Activated naive CD8-positive, alpha-beta T cell treated with anti-CD3 and anti-CD28 coated beads for 36 hours (primary cell): ENCODE results near the gene C19orf38. TPM values are rescaled to one million over a fixed set of nuclear protein-coding genes. Genes with fewer than 3 reads are reported as not detected.

ENCODE experiments used
- DNase-seq: peaks from one replicate; pipeline ENCODE4 v3.0.0; 2021
- H3K27ac Mint-ChIP-seq: one replicate; pipeline ENCODE4 v1.8.0; 2022; ENCODE audit warnings: mild to moderate bottlenecking, moderate library complexity, mixed read lengths
- H3K27me3 Mint-ChIP-seq: one replicate; pipeline ENCODE4 v1.8.0; 2022; ENCODE audit warnings: mild to moderate bottlenecking, mixed read lengths
- H3K36me3 Mint-ChIP-seq: one replicate; pipeline ENCODE4 v1.8.0; 2021; ENCODE audit warnings: mild to moderate bottlenecking, mixed read lengths
- H3K4me1 Mint-ChIP-seq: one replicate; pipeline ENCODE4 v1.8.0; 2021; ENCODE audit warnings: mixed read lengths
- H3K4me3 Mint-ChIP-seq: one replicate; pipeline ENCODE4 v1.8.0; 2022; ENCODE audit warnings: mild to moderate bottlenecking, moderate library complexity, mixed read lengths
- H3K9me3 Mint-ChIP-seq: one replicate; pipeline ENCODE4 v1.8.0; 2022; ENCODE audit warnings: mixed read lengths
- total RNA-seq, 2 experiments: library from RNA; stranded (reverse); gene quantifications; one replicate each; pipeline ENCODE4 v1.2.3, GENCODE V29; 2021

Gene C19orf38
- total RNA-seq, 2 experiments from 2014 or later: 1.8 to 2.0 TPM

- Mint-ChIP-seq H3K27ac (no peak overlapping the region), H3K4me1 (peaks cover 8% of the 10 kb centered on the region), H3K9me3 (no peaks in the 10 kb centered on the region), H3K27me3 (no peaks in the 10 kb centered on the region), H3K4me3 (no peak overlapping the region), H3K36me3 (peaks cover 25% of the 10 kb centered on the region)
- no peak for DNase-seq
These were observed 30.8 kb upstream of the C19orf38 start for GRCh38 chr19:10817291-10818038.

DNA sequence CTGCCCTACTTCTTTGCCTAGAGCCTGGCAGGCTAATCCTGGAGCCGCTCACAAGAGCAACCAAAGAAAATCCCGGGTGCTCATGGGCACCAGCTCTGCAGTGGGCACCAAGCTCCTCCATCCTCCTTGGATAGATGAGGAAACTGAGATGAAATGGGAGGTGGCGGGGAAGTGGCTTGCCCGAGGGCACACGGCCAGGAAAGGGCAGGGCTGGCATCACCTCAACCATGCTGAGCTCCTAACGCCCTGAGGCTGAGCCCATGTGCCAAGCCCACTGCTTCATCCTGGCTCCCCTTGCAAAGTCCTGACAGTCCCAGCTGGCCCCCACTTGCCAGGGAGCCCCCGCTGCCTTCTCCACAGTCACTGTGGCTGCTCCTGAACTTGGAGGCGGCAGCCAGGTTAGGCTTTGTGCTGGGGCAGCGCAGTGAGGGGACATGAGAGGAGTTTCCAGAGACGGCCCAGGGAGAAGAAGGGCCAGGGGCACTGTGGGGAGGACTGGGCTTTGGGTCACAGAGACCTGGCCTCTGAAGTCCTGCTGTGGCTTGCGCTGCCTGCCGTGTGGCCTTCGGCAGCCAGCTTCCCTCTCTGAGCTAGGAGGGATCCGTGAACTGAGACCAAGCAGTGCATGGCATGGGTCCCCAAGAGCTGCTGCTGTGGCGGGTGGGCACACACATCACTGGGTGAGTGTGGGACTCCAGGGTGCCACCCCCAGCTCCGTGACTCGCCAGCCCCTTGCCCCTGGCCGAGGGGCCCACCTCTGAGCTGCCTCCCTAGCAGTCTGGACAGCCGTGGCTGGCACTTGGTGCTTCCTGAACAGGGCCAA lies 29.7 kb upstream of the C19orf38 start:
- H3K4me1 Mint-ChIP-seq: no peaks in the 10 kb centered on the region
- H3K27me3 Mint-ChIP-seq: no peaks in the 10 kb centered on the region
- H3K36me3 Mint-ChIP-seq: peaks cover 25% of the 10 kb centered on the region
- H3K9me3 Mint-ChIP-seq: no peaks in the 10 kb centered on the region
- no peak for DNase-seq
- H3K27ac Mint-ChIP-seq: no peak overlapping the region
- H3K4me3 Mint-ChIP-seq: no peak overlapping the region

DNA sequence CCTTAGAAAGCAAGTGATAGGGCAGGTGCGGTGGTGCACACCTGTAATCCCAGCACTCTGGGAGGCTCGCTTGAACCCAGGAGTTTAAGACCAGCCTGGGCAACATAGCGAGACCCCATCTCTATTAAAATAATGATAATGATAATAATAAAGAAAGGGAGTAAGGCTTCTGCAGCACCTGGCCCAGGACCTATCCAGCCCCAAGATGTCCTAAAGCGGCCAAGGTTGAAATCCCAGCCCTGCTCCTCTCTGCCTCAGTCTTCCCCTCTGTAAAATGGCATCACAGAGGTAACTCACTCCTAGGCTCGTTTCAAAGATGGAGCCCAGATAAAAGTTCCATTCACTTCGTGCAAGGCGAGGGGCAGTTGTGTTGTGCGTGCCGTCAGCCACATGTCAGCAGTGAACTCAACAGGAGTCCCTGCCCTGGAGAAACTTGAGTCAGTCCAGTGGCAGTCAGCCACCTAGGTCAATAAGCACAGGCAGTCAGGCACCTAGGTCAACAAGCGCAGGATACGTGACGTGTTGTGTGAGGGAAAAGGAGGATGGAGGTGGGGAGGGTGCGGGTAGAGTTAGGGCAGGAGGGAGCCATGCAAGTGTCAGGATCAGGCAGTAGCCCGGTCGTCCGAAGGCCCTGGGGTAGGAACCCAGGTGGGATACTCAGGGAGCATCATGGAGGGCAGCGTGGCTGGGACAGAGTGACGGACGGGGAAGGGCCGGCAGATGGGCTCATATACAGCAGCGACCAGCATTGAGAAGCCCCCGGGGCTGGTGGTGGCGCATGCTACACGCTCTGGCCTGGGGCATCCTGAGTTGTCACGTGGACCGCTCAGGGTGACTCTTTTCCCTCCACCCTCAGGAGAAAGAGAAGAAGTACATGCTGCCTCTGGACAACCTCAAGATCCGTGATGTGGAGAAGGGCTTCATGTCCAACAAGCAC lies 28.8 kb upstream of the C19orf38 start:
- Mint-ChIP-seq H3K27ac (peak overlapping the region; percentile 14), H3K27me3 (no peaks in the 10 kb centered on the region), H3K4me3 (no peak overlapping the region), H3K36me3 (peaks cover 25% of the 10 kb centered on the region), H3K4me1 (no peaks in the 10 kb centered on the region), H3K9me3 (no peaks in the 10 kb centered on the region)
- no peak for DNase-seq

DNA sequence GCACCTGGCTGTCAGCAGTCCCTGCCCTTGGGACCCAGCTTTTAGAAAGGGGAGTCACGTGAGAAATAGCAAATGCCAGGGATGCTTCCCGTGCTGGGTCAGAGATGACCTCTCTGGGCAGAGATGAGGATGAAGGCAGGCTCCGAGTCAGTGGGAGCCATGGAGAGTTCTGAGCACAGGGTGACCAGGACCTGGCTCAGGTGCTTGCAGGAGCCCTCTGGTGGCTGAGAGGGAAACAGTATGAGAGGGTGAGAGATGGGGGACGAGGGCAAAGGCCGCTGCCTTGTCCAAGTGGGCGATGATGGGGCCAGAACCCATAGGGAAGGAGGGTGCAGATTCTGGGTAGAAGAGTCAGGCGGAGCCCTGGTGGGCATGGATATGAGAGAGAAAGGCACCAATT lies 28.0 kb upstream of the C19orf38 start:
- no peaks in the 10 kb centered on the region for H3K4me1 Mint-ChIP-seq
- H3K4me3 Mint-ChIP-seq: no peak overlapping the region
- H3K9me3 Mint-ChIP-seq: no peaks in the 10 kb centered on the region
- no peaks in the 10 kb centered on the region for H3K27me3 Mint-ChIP-seq
- peaks cover 21% of the 10 kb centered on the region for H3K36me3 Mint-ChIP-seq
- H3K27ac Mint-ChIP-seq: peak overlapping the region; percentile 55
- DNase-seq: no peak

DNA sequence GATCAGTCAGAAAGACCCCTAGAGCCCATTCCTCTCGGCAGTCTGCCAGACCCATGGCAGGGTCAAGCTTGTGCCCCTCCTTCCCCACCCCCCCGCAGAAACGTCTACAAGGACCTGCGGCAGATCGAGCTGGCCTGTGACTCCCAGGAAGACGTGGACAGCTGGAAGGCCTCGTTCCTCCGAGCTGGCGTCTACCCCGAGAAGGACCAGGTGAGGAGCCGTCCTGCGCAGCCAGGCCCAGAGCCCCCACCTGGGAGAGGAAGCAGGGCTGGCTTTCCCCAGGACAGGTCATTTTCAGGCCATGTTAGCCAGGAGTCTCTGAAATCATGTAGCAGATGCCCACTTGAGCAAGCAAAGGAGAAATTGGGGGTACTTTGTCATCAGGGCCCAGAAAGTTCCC lies 24.5 kb upstream of the C19orf38 start:
- no peak overlapping the region for H3K4me3 Mint-ChIP-seq
- no peaks in the 10 kb centered on the region for H3K4me1 Mint-ChIP-seq
- no peaks in the 10 kb centered on the region for H3K27me3 Mint-ChIP-seq
- H3K36me3 Mint-ChIP-seq: peaks cover 21% of the 10 kb centered on the region
- no peaks in the 10 kb centered on the region for H3K9me3 Mint-ChIP-seq
- H3K27ac Mint-ChIP-seq: no peak overlapping the region
- no peak for DNase-seq

DNA sequence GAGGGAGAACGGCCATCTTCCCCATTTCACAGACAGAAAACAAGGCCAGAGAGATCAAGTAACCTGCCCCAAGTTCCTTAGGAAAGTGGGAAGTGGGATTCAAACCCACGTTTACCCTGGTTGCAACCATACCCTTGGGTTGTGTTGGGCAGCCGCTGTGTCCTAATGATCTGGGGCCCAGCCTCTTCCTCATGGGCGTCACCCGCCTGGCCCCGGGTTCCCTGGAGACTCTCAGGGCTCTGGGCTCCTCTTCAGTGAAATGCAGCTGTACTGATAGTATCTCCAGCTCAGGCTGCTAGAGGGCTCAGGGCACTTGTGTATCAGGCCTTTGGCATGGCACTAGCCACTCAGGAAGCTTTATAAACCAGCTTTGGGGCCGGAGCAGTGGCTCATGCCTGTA lies 22.0 kb upstream of the C19orf38 start:
- Mint-ChIP-seq H3K27me3 (no peaks in the 10 kb centered on the region), H3K4me1 (no peaks in the 10 kb centered on the region), H3K9me3 (no peaks in the 10 kb centered on the region), H3K36me3 (peaks cover 6% of the 10 kb centered on the region), H3K27ac (no peak overlapping the region), H3K4me3 (no peak overlapping the region)
- DNase-seq: no peak

DNA sequence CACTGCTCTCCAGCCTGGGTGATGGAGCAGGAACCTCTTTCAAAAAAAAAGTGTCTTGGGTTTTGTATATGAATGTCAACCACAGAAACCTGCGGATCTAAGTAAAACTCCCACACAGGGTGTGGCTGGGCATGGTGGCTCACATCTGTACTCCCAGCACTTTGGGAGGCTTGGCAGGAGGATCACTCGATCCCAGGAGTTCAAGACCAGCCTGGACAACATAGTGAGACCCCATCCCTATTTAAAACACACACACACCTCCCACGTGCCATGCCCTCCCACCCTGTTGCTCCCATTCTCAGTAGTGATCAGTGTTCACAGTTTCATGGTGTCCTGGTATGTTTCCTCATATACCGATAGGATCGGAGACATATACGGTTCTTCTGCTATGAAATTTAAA lies 21.4 kb upstream of the C19orf38 start:
- DNase-seq: no peak
- H3K4me1 Mint-ChIP-seq: no peaks in the 10 kb centered on the region
- no peak overlapping the region for H3K4me3 Mint-ChIP-seq
- no peaks in the 10 kb centered on the region for H3K27me3 Mint-ChIP-seq
- H3K9me3 Mint-ChIP-seq: no peaks in the 10 kb centered on the region
- H3K27ac Mint-ChIP-seq: no peak overlapping the region
- H3K36me3 Mint-ChIP-seq: peaks cover 3% of the 10 kb centered on the region

- peaks cover 2% of the 10 kb centered on the region for H3K4me1 Mint-ChIP-seq
- H3K27ac Mint-ChIP-seq: no peak overlapping the region
- no peak overlapping the region for H3K4me3 Mint-ChIP-seq
- peaks cover 2% of the 10 kb centered on the region for H3K36me3 Mint-ChIP-seq
- no peak for DNase-seq
- no peaks in the 10 kb centered on the region for H3K27me3 Mint-ChIP-seq
- H3K9me3 Mint-ChIP-seq: no peaks in the 10 kb centered on the region
These were observed 19.0 kb upstream of the C19orf38 start for GRCh38 chr19:10828981-10829821.

DNA sequence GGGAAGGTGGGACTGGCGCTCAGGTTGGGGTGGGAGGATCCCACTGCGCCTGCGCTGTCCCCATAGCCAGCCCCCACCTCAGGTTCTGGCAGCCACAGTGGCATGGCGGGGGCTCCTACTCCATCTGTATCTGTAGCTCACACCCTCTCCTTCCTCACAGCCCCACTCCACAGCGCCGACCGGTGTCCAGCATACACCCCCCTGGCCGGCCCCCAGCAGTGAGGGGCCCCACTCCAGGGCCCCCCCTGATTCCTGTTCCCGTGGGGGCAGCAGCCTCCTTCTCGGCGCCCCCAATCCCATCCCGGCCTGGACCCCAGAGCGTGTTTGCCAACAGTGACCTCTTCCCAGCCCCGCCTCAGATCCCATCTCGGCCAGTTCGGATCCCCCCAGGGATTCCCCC lies 18.2 kb upstream of the C19orf38 start:
- Mint-ChIP-seq H3K4me3 (no peak overlapping the region), H3K36me3 (peaks cover 2% of the 10 kb centered on the region), H3K27me3 (no peaks in the 10 kb centered on the region), H3K4me1 (peaks cover 2% of the 10 kb centered on the region), H3K27ac (no peak overlapping the region), H3K9me3 (no peaks in the 10 kb centered on the region)
- no peak for DNase-seq

DNA sequence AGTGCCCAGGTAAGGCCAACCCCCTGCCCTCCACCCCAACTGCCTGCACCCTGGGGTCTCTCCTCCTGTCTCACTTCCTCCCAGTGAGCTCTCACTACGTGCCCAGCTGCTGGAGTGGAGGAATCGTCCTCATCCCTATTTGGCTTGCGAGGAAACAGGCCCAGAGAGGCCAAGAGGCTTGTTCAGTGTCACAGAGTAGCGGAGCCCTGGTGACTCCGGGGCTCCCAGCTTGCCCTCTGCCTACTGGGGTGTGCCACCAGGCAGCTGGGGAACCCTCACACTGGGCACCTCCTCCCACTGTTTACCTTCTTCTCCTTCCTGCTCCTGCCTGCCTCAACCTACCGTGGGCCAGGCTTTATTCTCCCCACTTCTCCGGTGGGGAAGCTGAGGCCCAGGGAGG lies 17.8 kb upstream of the C19orf38 start:
- no peak for DNase-seq

GRCh38 chr19:10830931-10831779 lies 17.1 kb upstream of the C19orf38 start:
- H3K36me3 Mint-ChIP-seq: peaks cover 9% of the 10 kb centered on the region
- no peak for DNase-seq

More for the DNA sequence above, 17.8 kb upstream of the C19orf38 start:
- H3K4me1 Mint-ChIP-seq: peaks cover 3% of the 10 kb centered on the region
- peaks cover 2% of the 10 kb centered on the region for H3K36me3 Mint-ChIP-seq
- no peak overlapping the region for H3K27ac Mint-ChIP-seq
- no peaks in the 10 kb centered on the region for H3K27me3 Mint-ChIP-seq
- no peak overlapping the region for H3K4me3 Mint-ChIP-seq
- H3K9me3 Mint-ChIP-seq: no peaks in the 10 kb centered on the region

DNA sequence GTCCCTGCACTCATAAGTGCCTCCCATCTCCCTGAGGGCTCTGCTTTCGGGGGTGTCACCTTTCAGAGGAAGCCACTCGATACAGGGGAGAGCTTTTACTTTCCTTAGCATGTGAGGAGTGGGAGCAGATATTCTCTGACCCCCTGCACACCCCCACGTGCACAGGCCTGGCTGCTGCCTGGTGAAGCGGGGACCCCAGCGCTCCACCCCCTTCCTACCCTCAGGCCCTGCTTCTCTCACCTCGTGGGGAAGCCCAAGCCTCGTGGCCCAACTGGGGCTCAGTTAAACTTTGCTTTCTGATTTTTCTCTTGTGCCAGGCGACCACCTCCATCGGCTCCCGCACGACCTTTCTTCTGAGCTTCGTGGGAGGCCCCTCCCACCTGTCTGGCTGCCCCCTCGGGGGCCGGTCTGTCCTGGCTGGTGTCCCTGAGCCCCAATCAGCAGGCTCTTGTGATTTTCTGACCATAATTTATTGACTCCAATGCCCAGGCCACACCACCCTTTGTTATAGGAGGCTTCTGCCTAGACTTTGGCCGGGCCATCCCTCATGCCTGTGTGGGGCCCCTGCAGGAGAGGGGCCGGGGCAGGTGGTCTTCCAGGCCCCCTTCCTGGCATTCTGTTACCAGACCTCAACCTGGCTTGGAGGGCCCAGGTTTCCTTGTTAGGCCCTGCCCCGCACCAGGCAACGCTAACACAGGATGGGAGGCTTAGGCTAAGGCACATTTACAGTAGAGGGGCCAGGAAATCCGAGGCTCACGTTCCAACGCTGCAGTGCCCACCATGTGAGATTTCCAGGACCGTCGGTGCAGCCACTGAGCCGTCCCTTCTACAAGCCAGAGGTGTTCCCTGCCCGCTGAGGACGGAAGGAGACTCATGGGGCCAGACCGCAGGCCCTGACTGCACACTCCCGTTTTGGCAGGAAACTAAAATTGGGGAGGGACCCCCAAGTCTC lies 16.0 kb upstream of the C19orf38 start:
- Mint-ChIP-seq H3K9me3 (peaks cover 9% of the 10 kb centered on the region), H3K4me1 (peaks cover 14% of the 10 kb centered on the region), H3K36me3 (peaks cover 20% of the 10 kb centered on the region), H3K4me3 (no peak overlapping the region), H3K27me3 (no peaks in the 10 kb centered on the region), H3K27ac (no peak overlapping the region)
- DNase-seq: no peak

More at GRCh38 chr19:10830931-10831779, 17.1 kb upstream of the C19orf38 start:
- Mint-ChIP-seq H3K27ac (no peak overlapping the region), H3K27me3 (no peaks in the 10 kb centered on the region), H3K4me3 (no peak overlapping the region), H3K9me3 (no peaks in the 10 kb centered on the region), H3K4me1 (peaks cover 5% of the 10 kb centered on the region)

DNA sequence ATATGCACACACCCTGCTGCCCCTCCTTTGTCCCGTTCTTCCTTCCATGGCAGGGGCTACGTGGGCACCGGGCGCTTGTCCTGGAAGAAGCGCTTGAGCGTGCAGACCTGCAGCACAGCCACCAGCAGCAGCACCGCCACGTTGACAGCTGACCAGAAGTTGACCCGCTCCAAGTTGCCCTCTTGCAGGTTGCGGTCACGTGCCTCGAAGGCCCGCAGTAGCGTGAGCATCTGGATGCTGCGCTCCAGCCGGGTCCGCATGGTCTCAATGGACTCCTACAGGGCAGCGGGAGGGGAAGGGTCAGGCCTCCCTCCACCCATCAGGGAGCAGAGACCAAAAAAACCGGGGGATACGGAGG lies 15.3 kb upstream of the C19orf38 start:
- Mint-ChIP-seq H3K4me1 (peaks cover 14% of the 10 kb centered on the region), H3K36me3 (peaks cover 20% of the 10 kb centered on the region), H3K9me3 (peaks cover 9% of the 10 kb centered on the region), H3K4me3 (no peak overlapping the region), H3K27ac (no peak overlapping the region), H3K27me3 (no peaks in the 10 kb centered on the region)
- no peak for DNase-seq
